Urothelium cell line (cell line): Measurements from ENCODE around the gene NUAK1.

ENCODE experiments used
- DNase-seq: peaks from one replicate; pipeline ENCODE4 v3.0.0; 2011; ENCODE audit warnings: low spot score, mixed read lengths
- FAIRE-seq: peaks from 2 replicates; lab custom pipeline; 2011; peaks lifted over from hg19 to GRCh38; lab: Jason Lieb, UNC

NUAK1 gene

GRCh38 chr12:106113042-106113441, 25.7 kb downstream of the NUAK1 start:
- FAIRE-seq = no peak
- no peak for DNase-seq

DNA sequence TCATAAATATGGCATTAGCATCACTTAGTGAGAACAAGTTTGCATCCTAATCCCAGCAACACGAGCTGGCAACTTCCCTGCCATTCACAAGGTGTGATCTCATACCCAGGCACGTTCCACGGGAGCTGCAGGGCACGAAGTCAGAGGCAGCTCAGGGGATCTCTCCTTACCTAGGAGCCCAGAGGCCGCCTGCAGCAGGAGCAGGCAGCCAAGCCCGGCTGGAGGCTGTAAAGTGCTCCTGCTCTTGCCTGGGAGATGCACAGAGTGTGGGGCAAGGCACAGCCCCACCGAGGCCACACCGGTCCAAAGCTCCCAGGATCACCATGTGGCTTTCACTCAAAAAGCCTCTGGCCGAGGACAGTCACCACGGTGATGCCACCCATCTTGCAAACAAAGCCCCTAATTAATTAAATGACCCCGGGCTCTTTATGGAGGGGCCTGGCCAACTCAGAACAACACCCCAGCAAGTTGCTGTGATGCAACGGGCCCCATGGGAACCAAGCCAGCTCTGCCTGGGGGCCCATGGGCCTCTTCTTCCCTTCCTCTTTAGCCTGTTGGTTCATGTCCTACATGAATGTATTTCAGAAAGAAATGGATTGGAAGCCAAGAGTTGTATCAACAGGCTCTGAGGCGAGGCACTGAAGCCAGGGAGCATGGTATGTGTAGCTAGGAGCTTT, 26.5 kb downstream of the NUAK1 start:
- DNase-seq (no peak), FAIRE-seq (no peak)

GRCh38 chr12:106110626-106111300, 28.0 kb downstream of the NUAK1 start:
- DNase-seq (no peak), FAIRE-seq (no peak)

DNA sequence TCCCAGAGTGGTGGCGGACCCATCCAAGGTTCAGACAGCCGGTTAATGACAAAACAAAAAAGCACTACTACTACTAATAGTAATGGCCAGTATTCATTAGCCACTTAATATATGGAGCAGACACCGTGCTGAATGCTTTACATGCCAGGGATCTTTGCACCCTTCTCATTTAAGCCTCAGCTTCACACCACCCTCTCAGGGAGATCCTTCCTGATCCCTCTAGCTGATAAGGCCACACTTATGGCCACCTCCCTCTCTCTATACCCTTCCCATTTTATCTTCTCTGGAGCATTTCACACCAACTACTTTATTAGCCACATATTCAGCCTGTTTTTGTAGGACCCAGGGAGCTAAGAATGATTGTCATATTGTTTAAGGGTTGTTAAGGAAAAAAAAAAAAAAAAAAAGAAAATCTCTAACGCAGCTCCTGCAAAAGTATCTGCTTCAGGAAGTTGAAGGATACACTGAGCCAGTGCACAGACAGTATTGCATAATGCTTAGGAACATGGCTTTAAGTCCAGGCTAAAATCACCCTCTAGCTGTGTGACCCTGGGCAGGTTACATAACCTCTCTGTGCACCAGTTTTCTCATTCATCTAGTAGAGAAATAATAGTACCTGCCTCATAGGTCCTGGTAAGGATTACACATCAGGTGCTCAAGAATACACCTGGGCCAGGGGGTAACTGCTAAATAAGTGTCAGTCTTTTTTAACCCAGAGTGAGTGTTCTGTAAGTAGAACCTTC, 29.4 kb downstream of the NUAK1 start:
- FAIRE-seq (no peak), DNase-seq (no peak)

- no peak for FAIRE-seq
- no peak for DNase-seq
Observed at GRCh38 chr12:106108185-106108835, 30.4 kb downstream of the NUAK1 start.

GRCh38 chr12:106107566-106107965, 31.2 kb downstream of the NUAK1 start:
- FAIRE-seq (no peak), DNase-seq (no peak)

DNA sequence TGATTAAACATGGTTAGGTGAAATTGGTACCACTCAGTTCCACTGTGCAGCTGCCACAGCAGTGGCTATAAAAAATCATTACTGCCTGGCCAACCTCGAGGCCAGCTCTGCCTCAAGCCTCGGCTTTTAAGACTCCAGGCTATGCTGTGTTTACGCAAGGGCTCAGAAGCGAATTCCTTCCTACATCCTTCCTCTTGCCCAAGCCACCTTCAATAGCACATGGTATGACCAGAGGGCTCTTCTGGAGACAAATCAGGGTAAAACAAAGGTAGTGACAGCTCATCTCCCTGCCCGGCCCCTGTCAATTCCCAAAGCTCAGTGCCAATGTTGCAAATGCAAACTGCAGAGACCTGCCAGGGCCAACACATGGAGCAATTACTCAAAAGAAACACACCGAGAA, 31.9 kb downstream of the NUAK1 start:
- FAIRE-seq (no peak), DNase-seq (no peak)

- DNase-seq (no peak), FAIRE-seq (no peak)
Observed at GRCh38 chr12:106106061-106106566, 32.6 kb downstream of the NUAK1 start.

GRCh38 chr12:106101803-106102202, 37.0 kb downstream of the NUAK1 start:
- DNase-seq = no peak
- no peak for FAIRE-seq

- no peak for DNase-seq
- FAIRE-seq = no peak
Observed at GRCh38 chr12:106098691-106099200, 40.0 kb downstream of the NUAK1 start.

- FAIRE-seq (no peak), DNase-seq (no peak)
Observed at GRCh38 chr12:106097011-106097410, 41.7 kb downstream of the NUAK1 start.

GRCh38 chr12:106096376-106096775, 42.4 kb downstream of the NUAK1 start:
- DNase-seq (no peak), FAIRE-seq (no peak)

- FAIRE-seq (no peak), DNase-seq (no peak)
Observed at GRCh38 chr12:106094304-106094703, 44.5 kb downstream of the NUAK1 start.

- no peak for FAIRE-seq
Observed at GRCh38 chr12:106093246-106093645, 45.5 kb downstream of the NUAK1 start.

GRCh38 chr12:106091446-106091820, 47.3 kb downstream of the NUAK1 start:
- DNase-seq (no peak), FAIRE-seq (no peak)

More at GRCh38 chr12:106093246-106093645, 45.5 kb downstream of the NUAK1 start:
- no peak for DNase-seq

- no peak for DNase-seq
- FAIRE-seq = no peak
Observed at GRCh38 chr12:106090591-106091445, 47.9 kb downstream of the NUAK1 start.

- FAIRE-seq = no peak
- no peak for DNase-seq
Observed at GRCh38 chr12:106089935-106090334, 48.8 kb downstream of the NUAK1 start.

DNA sequence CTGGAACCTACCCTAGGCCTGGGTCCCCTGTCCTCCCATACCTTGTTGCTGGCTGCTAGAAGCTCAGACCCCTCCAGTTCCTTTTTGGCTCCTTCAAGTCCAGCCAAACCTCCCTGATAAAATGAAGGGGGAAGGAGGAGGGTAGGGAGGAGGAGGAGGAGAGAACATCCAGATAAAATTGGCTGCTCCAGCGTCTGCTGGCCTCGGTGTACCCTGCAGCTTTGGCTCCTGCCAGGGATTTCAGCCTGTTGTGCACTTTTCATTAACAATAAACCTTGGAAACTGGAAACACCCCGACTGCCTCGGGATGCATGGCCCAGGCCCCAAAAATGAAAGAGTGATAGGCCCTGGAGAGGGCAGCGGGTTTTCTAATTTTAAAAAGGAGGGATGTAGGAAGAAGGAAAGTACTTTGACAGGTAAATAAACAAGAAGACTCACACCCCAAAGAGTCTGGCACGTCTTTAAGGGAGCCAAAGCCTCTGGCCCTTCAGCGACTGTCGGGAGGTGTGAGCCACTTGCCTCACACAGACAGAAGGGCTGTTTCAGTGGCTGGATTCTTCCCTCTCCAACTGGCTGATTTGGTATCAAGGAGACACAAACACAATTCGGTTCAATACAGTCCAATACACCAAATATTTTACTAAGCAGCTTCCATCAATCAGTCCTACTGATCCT, 49.8 kb downstream of the NUAK1 start:
- DNase-seq = no peak

GRCh38 chr12:106088246-106088808, 50.4 kb downstream of the NUAK1 start:
- no peak for FAIRE-seq
- DNase-seq = no peak

More for the DNA sequence above, 49.8 kb downstream of the NUAK1 start:
- no peak for FAIRE-seq
